GM19238 (cell line): ENCODE results near the gene SCAMP4.

Experiments used
- DNase-seq: peaks from one replicate; pipeline ENCODE4 v3.0.0; 2011; ENCODE audit warnings: low spot score; ENCODE audit not compliant: insufficient read length

Gene SCAMP4

DNA sequence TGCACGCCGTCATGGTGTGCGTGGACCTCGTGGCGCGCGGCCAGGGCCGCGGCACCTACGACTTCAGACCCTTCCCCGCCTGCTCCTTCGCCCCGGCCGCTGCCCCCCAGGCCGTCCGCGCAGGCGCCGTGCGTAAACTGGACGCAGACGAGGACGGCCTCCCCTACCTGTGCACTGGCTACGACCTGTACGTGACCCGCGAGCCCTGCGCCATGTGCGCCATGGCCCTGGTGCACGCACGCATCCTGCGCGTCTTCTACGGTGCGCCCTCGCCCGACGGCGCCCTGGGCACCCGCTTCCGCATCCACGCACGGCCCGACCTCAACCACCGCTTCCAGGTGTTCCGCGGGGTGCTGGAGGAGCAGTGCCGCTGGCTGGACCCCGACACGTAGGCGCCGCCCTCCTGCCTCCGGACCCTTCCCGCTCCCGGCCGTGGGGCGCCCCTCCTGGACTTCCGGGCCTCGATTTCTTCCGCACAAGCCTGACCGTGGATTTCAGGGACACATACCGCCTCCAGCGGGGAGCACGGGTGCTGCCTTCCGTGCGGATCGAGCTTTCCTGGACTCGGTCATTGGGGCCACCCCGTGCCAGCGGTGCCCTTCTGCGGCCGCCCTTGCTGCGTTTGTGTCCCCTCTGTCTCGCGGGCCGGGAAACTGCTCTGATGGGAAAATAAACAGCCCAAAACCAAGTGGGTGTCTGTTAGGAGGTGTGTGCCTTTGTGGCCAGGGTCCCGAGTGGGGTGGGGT, 7.7 kb downstream of the SCAMP4 start:
- no peak for DNase-seq

DNA sequence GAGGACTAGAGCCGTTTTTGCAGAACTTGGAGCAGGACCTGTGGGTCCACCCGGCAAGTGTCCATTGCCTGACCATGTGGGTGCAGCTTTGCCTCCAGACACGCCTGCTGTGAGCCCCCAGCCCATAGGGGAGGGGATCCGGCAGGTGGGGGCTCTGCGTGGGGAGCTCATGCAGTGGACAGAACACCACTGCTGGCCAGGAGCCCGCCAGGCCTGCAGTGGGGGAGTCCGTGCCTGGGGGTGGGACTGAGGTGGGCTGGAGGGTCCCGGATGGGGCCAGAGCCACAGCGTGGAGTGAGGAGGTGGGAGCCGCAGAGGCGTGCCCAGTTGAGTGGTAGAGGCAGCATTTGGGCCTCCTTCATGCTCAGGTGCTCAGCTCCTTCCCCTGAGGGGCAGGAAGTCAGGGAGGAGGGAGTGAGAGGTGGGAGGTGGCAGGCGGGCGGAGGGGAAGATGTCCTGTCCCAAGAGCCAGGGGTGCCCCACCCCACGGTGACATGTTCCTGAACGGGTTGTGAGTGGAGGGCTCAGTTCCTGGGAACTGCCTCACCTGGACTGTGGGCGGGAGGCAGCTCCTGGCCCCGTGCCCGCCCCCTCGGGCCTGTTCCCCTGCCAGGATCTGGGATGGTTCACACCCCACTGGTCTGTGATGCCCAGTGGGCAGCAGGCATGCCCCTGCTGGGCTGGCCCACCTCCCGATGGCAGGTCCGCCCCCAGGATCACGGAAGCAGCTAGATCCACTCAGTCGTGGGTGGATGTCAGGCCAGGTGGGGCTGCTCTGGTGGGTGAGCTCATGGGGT, 8.8 kb downstream of the SCAMP4 start:
- DNase-seq = no peak

DNA sequence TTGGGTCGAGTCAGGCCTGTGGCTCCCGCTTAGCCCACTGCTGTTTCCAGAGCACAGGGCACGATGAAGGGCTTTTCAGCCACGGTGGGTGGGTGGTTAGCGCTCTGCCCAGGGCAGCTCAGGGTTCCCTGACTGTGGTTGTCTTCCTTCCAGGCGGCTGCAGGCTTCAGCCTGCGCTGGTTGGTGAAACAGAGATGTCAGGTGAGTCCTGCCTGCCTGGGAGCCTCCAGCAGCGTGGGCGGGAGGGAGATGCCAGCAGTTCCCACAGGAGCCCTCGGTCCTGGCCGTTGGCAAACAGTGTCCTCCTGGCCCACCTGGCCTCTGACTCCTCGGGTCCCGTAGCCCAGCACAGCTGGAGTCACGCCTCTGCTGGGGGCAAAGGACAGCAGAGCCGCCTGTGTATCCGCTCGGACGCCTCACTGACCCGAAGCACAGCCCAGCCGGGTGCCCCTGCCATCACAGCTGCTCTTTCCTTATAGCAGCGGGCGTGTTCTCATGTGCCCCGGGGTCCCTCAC, 9.7 kb downstream of the SCAMP4 start:
- no peak for DNase-seq

DNA sequence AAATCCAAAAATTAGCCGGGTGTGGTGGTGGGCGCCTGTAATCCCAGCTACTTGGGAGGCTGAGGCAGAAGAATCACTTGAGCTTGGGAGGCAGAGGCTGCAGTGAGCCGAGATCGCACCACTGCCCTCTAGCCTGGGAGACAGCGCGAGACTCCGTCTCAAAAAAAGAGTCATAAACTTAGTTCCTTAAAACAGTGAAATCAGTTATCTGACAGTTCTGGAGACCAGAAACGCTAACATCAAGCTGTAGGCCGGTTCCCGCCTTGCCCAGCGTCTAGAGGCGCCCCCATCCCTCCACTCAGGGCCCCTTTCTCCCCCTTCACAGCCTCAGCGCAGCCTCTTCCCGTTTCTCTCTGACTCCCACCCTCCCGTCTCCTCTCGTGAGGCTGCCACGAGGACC, 11.9 kb downstream of the SCAMP4 start:
- DNase-seq = no peak

DNA sequence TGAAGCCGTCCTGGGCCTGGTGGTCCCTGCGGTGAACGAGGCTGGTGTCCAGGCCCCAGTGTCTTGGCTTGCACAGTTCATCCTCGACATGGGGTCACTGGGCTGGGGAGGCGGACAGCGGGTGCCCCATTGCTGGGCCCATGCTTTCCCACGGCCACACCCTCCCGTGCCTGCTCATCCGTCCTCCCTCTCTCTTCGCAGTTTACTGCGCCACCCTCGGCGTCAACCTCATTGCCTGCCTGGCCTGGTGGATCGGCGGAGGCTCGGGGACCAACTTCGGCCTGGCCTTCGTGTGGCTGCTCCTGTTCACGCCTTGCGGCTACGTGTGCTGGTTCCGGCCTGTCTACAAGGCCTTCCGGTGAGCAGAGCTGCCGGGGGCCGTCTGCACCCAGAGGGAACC, 12.7 kb downstream of the SCAMP4 start:
- no peak for DNase-seq

DNA sequence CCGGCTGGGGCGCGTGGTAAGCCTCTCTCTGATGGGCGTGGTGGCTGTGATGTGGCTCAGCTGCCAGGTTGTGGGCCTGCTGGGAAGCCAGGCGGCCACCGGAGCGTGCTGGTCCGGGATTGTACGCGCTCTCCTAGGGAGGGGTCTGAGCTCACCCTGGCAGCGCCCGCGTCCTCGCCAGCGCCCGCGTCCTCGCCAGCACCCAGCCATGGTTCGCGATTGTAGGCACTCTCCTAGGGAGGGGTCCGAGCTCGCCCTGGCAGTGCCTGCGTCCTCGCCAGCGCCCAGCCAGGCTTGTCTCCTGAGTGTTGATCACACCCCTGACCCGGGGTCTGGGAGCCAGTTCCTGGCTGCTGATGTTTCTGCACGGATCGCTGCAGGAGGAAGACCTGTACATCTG, 13.8 kb downstream of the SCAMP4 start:
- no peak for DNase-seq

DNA sequence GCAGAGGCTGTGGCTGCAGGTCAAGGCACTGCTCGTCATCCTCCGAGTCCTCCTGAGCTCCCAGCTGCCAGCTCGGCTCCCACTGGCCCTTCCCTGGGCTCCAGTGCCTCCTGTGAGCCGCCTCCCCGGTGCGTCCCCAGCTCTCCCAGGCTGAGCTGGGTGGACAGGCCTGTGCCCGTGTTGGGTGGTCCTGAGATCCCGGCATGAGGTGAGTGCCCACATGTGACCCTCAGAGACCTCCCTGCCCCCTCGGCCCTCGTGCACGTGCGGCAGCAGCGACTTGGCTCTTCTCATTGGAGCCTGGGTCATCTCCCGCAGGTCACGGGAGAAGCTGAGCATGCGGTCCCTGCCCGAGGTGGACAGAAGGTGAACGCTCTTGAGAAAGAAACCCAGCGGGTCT, 15.4 kb downstream of the SCAMP4 start:
- DNase-seq = no peak

DNA sequence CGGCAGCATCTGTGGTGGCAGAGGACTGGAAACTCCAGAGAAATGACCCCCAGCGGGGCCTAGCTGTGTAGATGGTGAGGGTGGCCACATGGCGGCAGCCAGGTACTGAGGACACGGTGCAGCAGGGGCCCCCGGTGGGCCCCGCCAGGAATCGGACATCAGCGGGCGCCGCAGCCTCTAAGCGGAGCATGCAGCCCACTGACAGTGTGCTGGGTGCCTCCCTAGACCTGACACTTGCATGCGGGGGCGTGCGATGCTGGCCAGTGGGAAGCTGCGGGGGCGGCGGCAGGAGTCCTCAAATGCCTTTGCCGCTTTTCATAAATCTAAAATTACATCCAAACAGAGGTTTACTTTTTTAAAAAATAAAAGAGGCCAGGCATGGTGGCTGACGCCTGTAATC, 16.1 kb downstream of the SCAMP4 start:
- no peak for DNase-seq

DNA sequence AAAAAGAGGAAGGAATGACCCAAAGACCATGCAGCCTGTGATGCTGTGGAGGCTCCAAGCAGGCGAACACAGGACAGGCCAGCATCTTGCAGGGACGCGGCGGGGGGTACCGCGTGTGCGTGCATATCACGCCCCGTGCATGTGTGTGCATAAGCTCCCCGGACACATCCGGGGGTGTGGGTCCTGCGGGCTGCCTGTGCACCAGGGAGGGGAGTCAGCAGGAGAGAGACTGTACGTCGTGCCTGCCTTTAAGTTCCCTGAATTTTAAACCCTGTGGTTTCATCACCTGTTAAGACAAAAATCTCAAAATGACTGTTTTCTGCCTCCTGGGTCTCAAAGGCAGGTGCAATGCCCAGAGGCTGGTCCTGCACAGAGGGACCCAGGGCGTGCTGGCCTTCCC, 16.6 kb downstream of the SCAMP4 start:
- DNase-seq = no peak

DNA sequence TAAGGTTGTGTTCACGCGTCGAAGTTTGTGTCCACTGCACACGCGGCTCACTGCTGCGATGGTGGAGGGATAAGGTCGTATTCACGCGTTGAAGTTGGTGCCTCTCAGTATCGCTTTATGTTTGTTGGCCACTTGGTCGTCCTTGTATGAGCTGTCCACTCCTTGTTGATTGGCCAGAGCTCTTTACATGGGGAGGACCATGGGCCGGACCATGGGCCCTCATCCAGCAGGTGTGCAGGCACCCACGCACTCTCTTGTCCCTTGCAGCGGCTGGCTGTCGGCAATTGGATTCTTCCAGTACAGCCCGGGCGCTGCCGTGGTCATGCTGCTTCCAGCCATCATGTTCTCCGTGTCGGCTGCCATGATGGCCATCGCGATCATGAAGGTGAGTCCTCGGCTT, 17.6 kb downstream of the SCAMP4 start:
- no peak for DNase-seq

DNA sequence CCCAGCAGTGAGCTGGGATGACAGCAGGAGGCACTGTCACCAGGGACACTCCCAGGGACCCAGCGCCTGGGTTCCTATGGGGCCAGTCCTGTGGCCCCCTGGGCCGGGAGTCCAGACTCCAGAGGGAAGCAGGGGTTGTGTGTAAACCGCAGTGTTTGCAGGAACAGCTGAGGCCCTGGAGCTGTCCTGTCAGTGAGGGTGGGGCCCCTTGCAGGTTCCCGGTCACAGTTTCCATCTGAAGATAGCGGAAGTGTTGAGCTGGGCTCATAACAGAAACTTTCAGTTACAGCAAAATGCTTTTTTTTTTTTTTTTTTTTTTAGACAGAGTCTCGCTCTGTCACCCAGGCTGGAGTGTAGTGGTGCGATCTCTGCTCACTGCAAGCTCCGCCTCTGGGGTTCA, 18.1 kb downstream of the SCAMP4 start:
- no peak for DNase-seq

DNA sequence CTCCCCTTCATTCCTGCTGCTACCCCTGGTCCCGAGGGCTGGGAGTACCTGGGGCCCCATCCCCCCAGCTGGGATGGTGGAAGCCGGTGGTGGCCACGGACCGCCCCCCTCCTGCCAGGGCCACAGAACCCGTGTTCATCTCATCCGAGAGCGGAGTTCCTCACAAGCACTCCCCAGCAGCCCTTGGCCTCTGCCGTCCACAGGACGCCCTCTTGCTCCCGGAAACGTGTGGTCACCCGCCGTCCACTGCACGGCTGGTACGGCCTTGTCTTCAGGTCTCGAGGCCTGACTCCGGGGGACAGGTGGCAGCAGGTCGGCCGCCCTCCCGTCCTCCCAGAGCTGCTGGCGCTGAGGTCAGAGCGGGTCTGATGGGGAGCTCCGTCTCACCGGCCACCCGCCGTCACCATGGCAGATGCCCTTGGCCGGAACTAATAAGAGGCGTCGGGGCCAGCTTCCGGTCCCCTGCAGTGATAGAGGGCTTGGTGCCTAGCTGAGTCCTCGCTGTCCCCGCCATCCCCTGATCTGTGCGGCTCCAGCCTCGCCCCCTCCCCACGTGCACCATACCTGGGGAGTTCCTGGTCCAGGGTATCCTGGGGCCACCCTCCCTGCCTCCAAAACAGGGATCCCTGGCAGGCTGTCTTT, 19.2 kb downstream of the SCAMP4 start:
- no peak for DNase-seq

DNA sequence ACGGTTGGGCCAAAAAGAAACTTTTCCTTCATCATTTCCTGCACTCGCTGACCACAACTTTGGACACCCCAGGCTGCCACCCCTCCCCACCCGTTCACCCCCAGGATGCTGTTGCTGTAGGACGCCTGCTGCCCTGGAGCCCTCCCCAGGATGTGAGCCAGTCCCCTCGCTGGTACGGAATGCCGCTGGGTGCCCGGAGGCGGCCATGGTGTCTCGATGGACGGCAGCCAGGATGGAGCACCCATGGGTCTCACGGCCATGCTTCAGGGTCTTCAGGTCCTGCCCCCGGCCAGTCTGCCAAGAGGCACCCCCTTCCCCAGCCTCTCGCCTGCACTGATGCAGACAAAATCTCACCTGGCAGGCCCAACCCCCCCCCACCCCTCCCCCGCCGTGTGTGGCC, 20.3 kb downstream of the SCAMP4 start:
- no peak for DNase-seq

DNA sequence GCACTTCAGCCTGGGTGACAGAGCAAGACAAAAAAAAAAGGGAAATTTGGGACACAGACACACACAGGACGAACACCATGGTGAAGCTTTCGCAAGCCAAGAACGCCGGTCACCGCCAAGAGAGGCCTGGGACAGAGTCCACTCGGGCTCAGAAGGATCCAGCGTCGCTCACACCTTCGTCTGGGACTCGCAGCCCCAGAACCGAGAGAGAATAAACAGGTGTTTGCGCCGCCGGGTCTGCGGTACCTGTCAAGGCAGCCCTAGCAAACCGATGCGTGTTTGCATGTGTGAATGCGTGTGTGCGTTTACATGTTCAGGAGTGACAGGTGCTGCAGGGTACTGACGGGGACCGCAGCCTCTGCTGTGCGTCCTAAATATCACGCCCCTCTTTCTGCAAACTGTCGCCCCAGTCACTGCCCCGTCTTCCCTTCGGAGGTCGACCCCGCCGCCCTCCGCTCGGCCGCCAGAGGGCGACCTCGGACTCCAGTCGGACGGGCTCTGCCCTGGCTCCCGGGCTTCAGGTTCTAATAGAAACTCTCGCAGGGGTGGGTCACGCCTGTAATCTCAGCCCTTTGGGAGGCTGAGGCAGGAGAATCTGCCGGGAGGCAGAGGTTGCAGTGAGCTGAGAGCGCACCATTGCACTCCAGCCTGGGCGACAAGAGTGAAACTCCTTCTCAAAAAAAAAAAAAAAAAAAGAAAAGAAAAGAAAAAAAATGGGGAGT, 24.0 kb downstream of the SCAMP4 start:
- DNase-seq = peak; percentile 89

DNA sequence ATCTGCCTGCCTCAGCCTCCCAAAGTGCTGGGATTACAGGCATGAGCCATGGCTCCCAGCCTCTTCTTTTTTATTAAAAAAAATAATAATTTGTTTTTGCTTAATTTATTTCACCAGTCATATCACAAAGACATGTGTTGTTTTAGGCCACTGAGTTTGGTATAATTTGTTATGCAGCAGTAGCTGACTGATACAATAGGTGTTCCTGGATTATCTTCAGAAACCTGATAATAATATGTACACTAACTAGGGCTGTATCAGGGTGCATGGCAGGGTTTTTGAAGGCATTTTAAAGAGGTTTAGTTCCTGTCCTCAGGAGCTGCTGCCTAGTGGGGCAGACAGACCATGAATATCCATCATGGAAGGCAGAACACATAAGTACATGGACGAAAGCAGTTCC, 26.2 kb downstream of the SCAMP4 start:
- no peak for DNase-seq

DNA sequence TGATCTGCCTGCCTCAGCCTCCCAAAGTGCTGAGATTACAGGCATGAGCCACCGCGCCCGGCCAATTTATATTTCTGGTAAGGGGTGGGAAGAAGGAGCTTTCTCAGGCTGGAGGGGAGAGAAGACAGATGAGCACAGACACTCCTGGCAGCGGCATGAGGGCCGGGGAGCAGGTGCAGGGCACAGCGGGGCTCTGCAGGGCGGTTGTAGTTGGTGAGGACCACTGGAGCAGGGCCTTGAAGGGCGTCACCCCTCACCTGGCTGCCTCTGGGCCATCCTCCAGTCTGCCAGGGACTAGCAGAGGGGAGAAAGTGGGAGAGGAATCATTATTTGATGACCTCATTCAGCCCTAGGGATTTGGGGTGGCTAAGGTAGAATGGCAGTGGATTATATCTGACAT, 27.2 kb downstream of the SCAMP4 start:
- DNase-seq = no peak

DNA sequence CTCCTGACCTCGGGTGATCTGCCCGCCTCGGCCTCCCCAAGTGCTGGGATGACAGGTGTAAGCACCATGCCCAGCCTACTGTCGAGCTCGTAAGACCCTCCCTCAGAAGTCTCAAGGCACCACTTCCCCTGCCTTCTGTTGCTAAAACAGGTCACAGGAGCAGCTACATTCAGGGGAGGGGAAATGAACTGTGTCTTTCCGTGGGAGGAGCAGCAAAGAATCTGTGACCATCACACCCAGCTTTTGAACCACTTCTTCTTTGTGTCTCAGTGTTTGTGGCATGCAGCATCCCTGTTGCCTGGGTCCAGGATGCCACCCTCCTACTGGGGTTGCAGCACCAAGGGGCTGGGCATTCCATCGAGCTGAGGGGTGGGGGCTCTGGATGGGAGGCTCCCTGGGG, 28.0 kb downstream of the SCAMP4 start:
- DNase-seq = no peak

DNA sequence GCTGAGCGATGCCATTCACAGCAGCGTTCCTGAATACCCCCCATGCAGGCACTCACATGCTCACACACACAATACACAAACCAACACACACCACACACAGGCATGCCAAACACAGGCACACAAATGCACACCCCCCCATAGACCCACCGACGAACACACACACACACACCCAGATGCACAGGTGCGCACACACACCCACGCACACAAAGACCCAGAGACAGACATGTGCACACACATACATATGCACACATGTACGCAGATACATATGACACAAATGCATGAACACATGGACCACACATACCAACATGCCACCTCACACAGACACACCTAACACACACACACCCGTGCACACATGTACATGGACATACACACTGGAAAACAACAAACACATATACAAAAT, 28.7 kb downstream of the SCAMP4 start:
- no peak for DNase-seq

DNA sequence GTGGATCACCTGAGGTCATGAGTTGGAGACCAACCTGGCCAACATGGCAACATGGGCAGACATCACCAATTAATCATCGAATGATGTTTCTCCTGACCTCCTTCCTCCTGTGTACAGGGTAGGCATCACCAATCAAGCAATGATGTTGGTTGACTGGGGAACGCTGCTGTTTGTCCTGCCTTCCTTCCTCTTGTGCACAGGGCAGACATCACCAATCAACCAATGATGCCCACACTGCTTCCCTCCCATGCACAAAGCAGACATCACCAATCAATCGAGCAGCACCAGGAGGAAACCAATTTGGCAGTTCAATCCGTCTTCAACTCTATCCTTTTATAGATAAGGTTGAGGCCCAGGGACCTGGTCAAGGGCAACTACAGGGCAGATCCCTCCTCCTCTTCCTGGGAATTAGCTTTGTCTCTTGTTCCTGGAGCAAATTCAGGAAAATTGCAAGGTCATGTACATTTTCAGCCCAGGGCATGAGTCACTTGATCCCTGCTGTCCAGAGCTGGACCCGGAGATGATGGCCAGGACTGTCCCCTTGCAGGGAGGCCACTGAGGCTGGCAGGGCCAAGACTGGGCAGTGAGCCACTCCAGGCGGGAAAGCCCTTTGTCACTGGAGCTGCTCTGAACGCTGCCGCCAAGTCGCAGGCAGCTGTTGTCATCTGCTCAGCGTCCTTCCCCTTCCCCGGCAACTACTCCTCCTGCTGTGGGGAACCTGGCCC, 30.4 kb downstream of the SCAMP4 start:
- no peak for DNase-seq

DNA sequence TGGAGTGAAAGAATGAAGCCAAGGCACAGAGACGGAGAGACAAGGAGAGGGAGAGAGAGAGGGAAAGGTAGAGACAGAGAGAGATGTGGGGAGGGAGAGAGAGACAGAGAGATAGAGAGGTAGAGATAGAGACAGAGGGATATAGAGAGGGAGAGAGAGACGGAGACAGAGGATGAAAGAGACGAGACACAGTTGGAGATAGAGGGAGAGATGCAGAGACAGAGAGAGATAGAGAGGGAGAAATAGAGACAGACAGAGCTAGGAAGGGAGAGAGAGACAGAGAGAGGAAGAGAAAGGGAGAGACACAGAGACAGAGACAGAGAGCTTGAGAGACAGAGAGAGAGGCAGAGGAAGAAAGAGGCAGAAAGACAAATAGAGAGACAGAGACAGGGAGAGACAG, 31.2 kb downstream of the SCAMP4 start:
- DNase-seq = no peak
